MCF 10A (cell line): ENCODE data around the gene OXCT2. TPM values are rescaled to one million over a fixed set of nuclear protein-coding genes. Genes with fewer than 3 reads are reported as not detected.

Experiments used
- BruUV-seq: library from RNA; stranded (reverse); fragments of 400-500 nt; replicated peaks from 2 replicates; lab custom pipeline; 2021; lab: Mats Ljungman, UMichigan
- CTCF ChIA-PET: fragments of 300-600 bp; sonication (Branson Sonifier 250); formaldehyde crosslinking; extraction: SDS; loops from one replicate; lab custom pipeline; 2021; ENCODE audit warnings: antibody characterized with exemption, inconsistent platforms; lab: Yijun Ruan, JAX
- POLR2A ChIA-PET: fragments of 300-600, 350-650 bp; sonication (Branson Sonifier 250); formaldehyde crosslinking; extraction: SDS; loops from one replicate; lab custom pipeline; 2020; ENCODE audit warnings: antibody characterized with exemption, inconsistent platforms; lab: Yijun Ruan, JAX
- DNase-seq: peaks from one replicate; pipeline ENCODE4 v3.0.0-alpha.2; 2018; ENCODE audit not compliant: unreplicated experiment
- H3K27ac Mint-ChIP-seq: one replicate; pipeline ENCODE4 v1.8.0; 2022; ENCODE audit warnings: mild to moderate bottlenecking, low read depth, mixed read lengths; ENCODE audit not compliant: unreplicated experiment
- H3K27me3 Mint-ChIP-seq: one replicate; pipeline ENCODE4 v1.8.0; 2022; ENCODE audit warnings: mixed read lengths; ENCODE audit not compliant: insufficient read depth, unreplicated experiment
- H3K36me3 Mint-ChIP-seq: one replicate; pipeline ENCODE4 v1.8.0; 2022; ENCODE audit warnings: mild to moderate bottlenecking, moderate library complexity, mixed read lengths; ENCODE audit not compliant: insufficient read depth, unreplicated experiment
- H3K4me1 Mint-ChIP-seq: one replicate; pipeline ENCODE4 v1.8.0; 2022; ENCODE audit warnings: mixed read lengths; ENCODE audit not compliant: insufficient read depth, unreplicated experiment
- H3K4me3 Mint-ChIP-seq: one replicate; pipeline ENCODE4 v1.8.0; 2022; ENCODE audit warnings: mild to moderate bottlenecking, moderate library complexity, mixed read lengths; ENCODE audit not compliant: unreplicated experiment
- H3K9me3 Mint-ChIP-seq: one replicate; pipeline ENCODE4 v1.8.0; 2022; ENCODE audit warnings: mixed read lengths; ENCODE audit not compliant: unreplicated experiment
- intact Hi-C: fragments of 100-400 bp; cut with micrococcal nuclease; formaldehyde crosslinking; loops from 2 replicates; pipeline ENCODE4 v1.14.1; 2022
- total RNA-seq: library from RNA; stranded (reverse); gene quantifications from 2 replicates; pipeline ENCODE4 v1.2.3, GENCODE V29; 2022
- TF ChIP-seq, protein P1 (sequence below): fragments of 200-600 bp; IDR thresholded peaks from one replicate; pipeline ENCODE4 v1.8.0; 2022; ENCODE audit warnings: antibody characterized with exemption, mild to moderate bottlenecking; ENCODE audit not compliant: unreplicated experiment

The OXCT2 gene
- total RNA-seq, 1 experiment from 2014 or later: not detected

DNA sequence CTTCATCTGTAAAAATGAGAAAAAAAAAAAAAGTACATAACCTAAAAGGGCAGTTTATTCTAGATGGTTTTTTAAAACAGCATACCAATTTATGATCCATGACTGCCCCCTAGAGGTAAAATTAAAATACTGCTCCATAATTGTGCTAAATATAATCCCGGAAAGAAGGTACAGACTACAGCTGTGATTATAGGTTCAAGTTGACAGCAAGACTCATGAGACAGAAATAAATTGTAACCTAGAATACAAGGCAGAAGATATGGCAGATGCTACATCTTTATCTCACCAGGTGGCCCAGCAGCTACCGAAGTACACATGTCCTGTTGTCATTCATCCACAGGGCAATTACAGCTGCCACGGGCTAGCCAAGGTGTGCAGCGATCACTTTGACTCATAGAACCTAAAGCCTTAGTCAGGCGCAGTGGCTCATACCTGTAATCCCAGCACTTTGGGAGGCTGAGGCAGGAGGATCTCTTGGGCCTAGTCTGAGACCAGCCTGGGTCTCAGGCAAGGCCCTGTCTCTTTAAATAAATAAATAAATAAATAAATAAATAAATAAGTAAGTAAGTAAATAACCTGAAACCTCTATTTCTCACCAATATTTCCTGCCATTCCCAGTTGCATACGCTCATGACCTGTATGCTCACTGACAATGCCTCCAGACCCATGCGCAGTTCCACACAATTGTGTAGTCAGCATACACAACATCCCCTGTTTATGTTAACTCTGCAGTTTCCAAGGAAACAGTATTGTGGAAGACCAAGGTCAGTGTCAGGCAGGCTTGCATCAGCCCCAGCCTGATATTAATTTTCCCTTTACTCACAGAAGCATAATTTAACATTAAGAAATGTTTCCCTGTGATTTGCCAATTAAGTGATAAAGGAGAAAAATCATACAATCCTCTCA, 50.8 kb downstream of the OXCT2 start:
- intact Hi-C loops: loop anchor here (1.0 to 10.0 kb wide), 4 partner anchors 68 to 622 kb away; no protein-coding TSS in a partner anchor
- H3K27me3 Mint-ChIP-seq: peaks cover 39% of the 10 kb centered on the region
- ChIA-PET CTCF (interaction anchor here (0.6 to 2.2 kb wide), 21 partner anchors 9 to 1849 kb away, joined by 3 to 23 read pairs (median 3); partner anchors contain the start of gene PPIE), POLR2A (interaction anchor here (0.6 to 1.5 kb wide), 4 partner anchors 18 to 336 kb away, joined by 3 to 10 read pairs (median 4); partner anchors contain the start of gene PPIE)
- H3K4me3 Mint-ChIP-seq: no peak overlapping the region
- H3K4me1 Mint-ChIP-seq: no peaks in the 10 kb centered on the region
- no peaks in the 10 kb centered on the region for H3K36me3 Mint-ChIP-seq
- no TSS peak for BruUV-seq
- DNase-seq: peak; percentile 76
- TF ChIP-seq, protein P1, sequence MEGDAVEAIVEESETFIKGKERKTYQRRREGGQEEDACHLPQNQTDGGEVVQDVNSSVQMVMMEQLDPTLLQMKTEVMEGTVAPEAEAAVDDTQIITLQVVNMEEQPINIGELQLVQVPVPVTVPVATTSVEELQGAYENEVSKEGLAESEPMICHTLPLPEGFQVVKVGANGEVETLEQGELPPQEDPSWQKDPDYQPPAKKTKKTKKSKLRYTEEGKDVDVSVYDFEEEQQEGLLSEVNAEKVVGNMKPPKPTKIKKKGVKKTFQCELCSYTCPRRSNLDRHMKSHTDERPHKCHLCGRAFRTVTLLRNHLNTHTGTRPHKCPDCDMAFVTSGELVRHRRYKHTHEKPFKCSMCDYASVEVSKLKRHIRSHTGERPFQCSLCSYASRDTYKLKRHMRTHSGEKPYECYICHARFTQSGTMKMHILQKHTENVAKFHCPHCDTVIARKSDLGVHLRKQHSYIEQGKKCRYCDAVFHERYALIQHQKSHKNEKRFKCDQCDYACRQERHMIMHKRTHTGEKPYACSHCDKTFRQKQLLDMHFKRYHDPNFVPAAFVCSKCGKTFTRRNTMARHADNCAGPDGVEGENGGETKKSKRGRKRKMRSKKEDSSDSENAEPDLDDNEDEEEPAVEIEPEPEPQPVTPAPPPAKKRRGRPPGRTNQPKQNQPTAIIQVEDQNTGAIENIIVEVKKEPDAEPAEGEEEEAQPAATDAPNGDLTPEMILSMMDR: peak; percentile 50
- H3K27ac Mint-ChIP-seq: no peak overlapping the region
- H3K9me3 Mint-ChIP-seq: no peaks in the 10 kb centered on the region

Other genes with a start within 250 kb of the OXCT2 start
- gene PABPC4, start 194.6 kb downstream of the OXCT2 start, total RNA-seq: 268 and 275 TPM in 2 replicates
- gene HEYL, start 131.7 kb downstream of the OXCT2 start, total RNA-seq: not detected in 2 replicates
- gene NT5C1A, start 99.2 kb downstream of the OXCT2 start, total RNA-seq: not detected in 2 replicates
- gene HPCAL4, start 79.9 kb downstream of the OXCT2 start, total RNA-seq: not detected in 2 replicates
- gene PPIE, start 32.5 kb downstream of the OXCT2 start, total RNA-seq: 44.8 and 45.8 TPM in 2 replicates
- 0.21 and 0.52 TPM in 2 replicates for gene BMP8B, start 17.5 kb upstream of the OXCT2 start, total RNA-seq
- gene TRIT1, start 112.2 kb upstream of the OXCT2 start, total RNA-seq: 27.4 and 30.6 TPM in 2 replicates
- 0.63 and 1.1 TPM in 2 replicates for gene MYCL, start 130.6 kb upstream of the OXCT2 start, total RNA-seq
- gene MFSD2A, start 183.8 kb upstream of the OXCT2 start, total RNA-seq: 49.1 and 52.9 TPM in 2 replicates